Ovary (tissue), 9 donors: Measurements from ENCODE around the gene CYP2S1. TPM values are rescaled to one million over a fixed set of nuclear protein-coding genes. Genes with fewer than 3 reads are reported as not detected.
A peak's percentile ranks its signal among the peaks of the same experiment; 100 is the strongest.
"Not testable (repeated sequence)": the region's sequence is repeated elsewhere in the genome, so short reads cannot be mapped to it uniquely, and the experiment has no call there.

Experiments
- DNase-seq, 5 donors: peaks; one replicate each; pipeline ENCODE4 v3.0.0-alpha.2; 2019 to 2020
- H3K27ac ChIP-seq, 2 donors: fragments of 200-600 bp; one replicate each; pipeline versions ENCODE4 v1.5.1 to v1.8.0; 2019 to 2022
- H3K27me3 ChIP-seq: fragments of 200-600 bp; one replicate; pipeline ENCODE4 v1.8.0; 2022
- H3K36me3 ChIP-seq: fragments of 200-600 bp; sonication (generic); one replicate; pipeline ENCODE4 v1.5.1; 2019
- H3K4me1 ChIP-seq: one replicate; pipeline ENCODE4 v1.8.1; 2013; ENCODE audit warnings: mild to moderate bottlenecking, moderate library complexity; ENCODE audit not compliant: insufficient read depth
- H3K4me3 ChIP-seq: fragments of 200-600 bp; sonication (generic); one replicate; pipeline ENCODE4 v1.5.1; 2017
- H3K9me3 ChIP-seq, 2 donors: fragments of 200-600 bp in 1 of 2; sonication (generic) in 1 of 2; one replicate each; pipeline versions ENCODE4 v1.5.1 to v1.8.1; 2013 to 2019; ENCODE audit warnings: mild to moderate bottlenecking in 1 of 2, moderate library complexity in 1 of 2
- EP300 ChIP-seq: sonication (generic); formaldehyde crosslinking; IDR thresholded peaks from one replicate; pipeline ENCODE4 v1.6.1; 2017; ENCODE audit warnings: antibody characterized with exemption
- POLR2A ChIP-seq: fragments of 450-650 bp; IDR thresholded peaks from one replicate; pipeline ENCODE4 v1.6.1; 2017; ENCODE audit warnings: antibody characterized with exemption, mild to moderate bottlenecking, moderate library complexity
- WGBS, 3 donors: extraction: QIAGEN DNeasy Blood & Tissue Kit in 1 of 3; methylation state at CpG; one replicate each; pipeline versions ENCODE4 v1.1.5 to v1.1.7; 2013 to 2017; 5-methylcytosine and 5-hydroxymethylcytosine counted together
- intact Hi-C, 4 donors: fragments of 100-400 bp; cut with DNase I; formaldehyde crosslinking; loops; one replicate each; pipeline versions ENCODE4 v1.11.0 to v1.15.1; 2022 to 2023
- polyA plus RNA-seq, 2 donors: library from polyadenylated mRNA; stranded (reverse); fragments of 200-250 nt in 1 of 2; fragments of 350-450 nt in 1 of 2; fragmentation: Illumina TruSeq in 1 of 2; extraction: RNeasy Lipid Tissue Mini Kit (QIAGEN cat#74804) in 1 of 2; gene quantifications; one replicate each; pipeline ENCODE4 v1.2.3, GENCODE V29; 2013 to 2014
- total RNA-seq, 7 donors: library from RNA; depleted of rRNA in 2 of 7; stranded (reverse); fragments of >200 nt in 2 of 7; fragmentation: NEBNext Ultra II Directional in 3 of 7; extraction: Animal tissue kit (Norgen Biotek cat#: 25700) in 3 of 7; gene quantifications; one replicate each; pipeline versions ENCODE4 v1.1.0 to v1.2.4, GENCODE V29; 2016 to 2023
- TF ChIP-seq, protein P1 (sequence below), 3 donors: fragments of 450-650 bp in 2 of 3; fragments of 200-600 bp in 1 of 3; IDR thresholded peaks; one replicate each; pipeline versions ENCODE4 v1.5.1 to v1.8.0; 2016 to 2022; ENCODE audit warnings: antibody characterized with exemption in 3 of 3, mild to moderate bottlenecking in 1 of 3
- donor health status: DM: no; HTN: no; CAD: no; lungs with moderate emphysema.
- donor health status: DM: no; HTN: no; CAD: no.
- donor health status: Bipolar disorder and iron deficiency.
- donor health status: DM: yes; HTN: yes; CAD: no.
- donor health status: DM: no; HTN: no; CAD: no.
- donor health status: DM: yes; HTN: yes; CAD: no.

CYP2S1 gene
- total and polyA plus RNA-seq, 9 donors = 0.15 to 6.9 (median 1.1) TPM

DNA sequence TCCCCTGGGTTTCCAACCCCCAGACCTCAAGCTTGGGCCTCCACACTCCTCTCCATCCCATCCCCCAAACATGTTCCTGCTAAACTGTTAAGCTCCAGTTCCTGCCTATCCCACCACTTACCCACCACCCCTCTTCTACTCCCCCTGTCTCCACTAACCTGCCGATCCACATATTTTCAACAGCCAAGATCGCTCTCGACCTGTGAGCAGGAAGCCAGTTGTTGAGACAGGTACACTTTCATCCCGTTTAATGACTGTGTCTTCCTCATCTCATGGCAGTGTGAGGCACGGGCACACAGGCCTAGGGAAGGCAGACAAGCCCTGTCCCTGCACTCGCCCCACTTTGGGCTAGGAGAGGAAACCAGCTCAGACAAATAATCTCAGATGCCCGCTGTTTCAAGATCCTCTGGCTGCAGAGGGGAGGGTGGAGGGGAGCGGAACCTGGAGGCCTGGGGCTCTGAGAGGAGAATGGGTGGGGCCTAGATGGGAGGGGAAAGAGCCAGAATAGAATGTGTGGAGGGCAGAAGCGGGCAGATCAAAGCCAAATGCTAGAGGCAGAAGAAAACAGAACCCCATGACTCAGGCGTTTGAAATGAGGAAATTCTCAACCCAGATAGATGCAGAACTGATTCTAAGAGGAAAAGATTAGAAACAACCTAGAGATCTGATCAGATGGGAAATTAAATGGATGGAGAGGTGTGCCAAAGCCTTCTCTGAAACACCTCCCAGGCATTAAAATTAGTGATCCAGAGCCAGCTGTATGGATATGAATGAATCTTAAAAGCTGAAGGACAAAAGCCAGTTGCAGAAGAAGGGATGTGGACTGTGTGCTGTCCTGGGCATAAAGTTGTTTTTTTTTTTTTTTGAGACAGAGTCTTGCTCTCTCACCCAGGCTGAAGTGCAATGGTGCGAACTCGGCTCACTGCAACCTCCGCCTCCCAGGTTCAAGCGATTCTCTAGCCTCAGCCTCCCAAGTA is 16.9 kb upstream of the CYP2S1 start:
- H3K4me1 ChIP-seq = no peaks in the 10 kb centered on the region
- no peaks in the 10 kb centered on the region for H3K27me3 ChIP-seq
- DNase-seq = peak in 2 of 5 donors; percentile 38 to 54
- TF ChIP-seq EP300 = no peak
- TF ChIP-seq POLR2A = no peak
- TF ChIP-seq, protein P1, sequence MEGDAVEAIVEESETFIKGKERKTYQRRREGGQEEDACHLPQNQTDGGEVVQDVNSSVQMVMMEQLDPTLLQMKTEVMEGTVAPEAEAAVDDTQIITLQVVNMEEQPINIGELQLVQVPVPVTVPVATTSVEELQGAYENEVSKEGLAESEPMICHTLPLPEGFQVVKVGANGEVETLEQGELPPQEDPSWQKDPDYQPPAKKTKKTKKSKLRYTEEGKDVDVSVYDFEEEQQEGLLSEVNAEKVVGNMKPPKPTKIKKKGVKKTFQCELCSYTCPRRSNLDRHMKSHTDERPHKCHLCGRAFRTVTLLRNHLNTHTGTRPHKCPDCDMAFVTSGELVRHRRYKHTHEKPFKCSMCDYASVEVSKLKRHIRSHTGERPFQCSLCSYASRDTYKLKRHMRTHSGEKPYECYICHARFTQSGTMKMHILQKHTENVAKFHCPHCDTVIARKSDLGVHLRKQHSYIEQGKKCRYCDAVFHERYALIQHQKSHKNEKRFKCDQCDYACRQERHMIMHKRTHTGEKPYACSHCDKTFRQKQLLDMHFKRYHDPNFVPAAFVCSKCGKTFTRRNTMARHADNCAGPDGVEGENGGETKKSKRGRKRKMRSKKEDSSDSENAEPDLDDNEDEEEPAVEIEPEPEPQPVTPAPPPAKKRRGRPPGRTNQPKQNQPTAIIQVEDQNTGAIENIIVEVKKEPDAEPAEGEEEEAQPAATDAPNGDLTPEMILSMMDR (IDR thresholded peaks at IDR 0.05) = no peak
- H3K4me3 ChIP-seq = no peak overlapping the region
- 36 to 48% (median 43%) methylated on average over 14 of the region's 14 CpGs for WGBS, 3 donors
- no peaks in the 10 kb centered on the region for H3K36me3 ChIP-seq
- no peaks in the 10 kb centered on the region for H3K9me3 ChIP-seq
- no peak overlapping the region for H3K27ac ChIP-seq
- intact Hi-C loops = no loop called here

DNA sequence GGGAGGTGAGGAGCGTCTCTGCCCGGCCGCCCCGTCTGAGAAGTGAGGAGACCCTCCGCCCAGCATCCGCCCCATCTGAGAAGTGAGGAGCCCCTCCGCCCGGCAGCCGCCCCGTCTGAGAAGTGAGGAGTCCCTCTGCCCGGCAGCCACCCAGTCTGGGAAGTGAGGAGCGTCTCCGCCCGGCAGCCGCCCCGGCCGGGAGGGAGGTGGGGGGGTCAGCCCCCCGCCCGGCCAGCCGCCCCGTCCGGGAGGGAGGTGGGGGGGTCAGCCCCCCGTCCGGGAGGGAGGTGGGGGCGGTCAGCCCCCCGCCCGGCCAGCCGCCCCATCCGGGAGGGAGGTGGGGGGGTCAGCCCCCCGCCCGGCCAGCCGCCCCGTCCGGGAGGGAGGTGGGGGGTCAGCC is 12.8 kb upstream of the CYP2S1 start:
- H3K4me3 ChIP-seq, H3K27ac ChIP-seq, H3K36me3 ChIP-seq, intact Hi-C loops, H3K4me1 ChIP-seq, H3K9me3 ChIP-seq, H3K27me3 ChIP-seq, DNase-seq: not testable (repeated sequence)
- WGBS, 3 donors = 87 to 100% methylated on average over 4 to 29 of the region's 34 CpGs; no CpG with 5 or more reads in 1 of the 3 donors

DNA sequence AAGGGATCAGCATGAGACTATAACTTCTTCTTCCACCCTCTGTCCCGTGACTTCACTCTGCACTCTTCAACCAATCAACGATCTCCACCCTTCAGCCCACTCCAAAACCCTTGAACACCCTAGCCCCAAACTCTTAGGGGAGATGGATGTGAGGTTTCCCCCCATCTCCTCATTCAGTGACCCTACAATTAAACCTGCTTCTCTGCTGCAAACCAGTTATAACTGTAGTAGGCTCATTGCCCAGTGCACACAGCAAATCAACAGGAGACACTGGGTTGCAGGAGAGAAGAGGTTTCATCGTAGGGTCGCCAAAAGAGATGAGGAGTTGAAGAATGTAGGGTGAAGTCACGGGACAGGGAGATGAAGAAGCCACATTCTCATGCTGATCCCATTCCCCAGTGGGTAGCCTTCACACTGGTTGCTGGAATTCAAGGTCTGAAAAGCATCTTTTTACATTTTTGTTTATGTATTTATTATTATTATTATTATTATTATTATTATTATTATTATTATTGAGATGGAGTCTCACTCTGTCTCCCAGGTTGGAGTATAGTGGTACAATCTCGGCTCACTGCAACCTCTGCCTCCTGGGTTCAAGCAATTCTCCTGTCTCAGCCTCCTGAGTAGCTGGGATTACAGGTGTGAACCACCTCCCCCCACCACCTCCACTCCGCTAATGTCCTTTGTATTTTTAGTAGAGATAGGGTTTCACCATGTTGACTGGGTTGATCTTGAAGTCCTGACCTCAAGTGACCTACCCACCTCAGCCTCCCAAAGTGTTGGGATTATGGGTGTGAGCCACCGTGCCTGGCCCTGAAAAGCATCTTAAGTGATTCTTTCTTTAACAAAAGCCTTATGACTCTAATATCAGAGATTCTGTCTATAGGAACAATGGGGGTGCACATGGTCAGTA is 5.8 kb upstream of the CYP2S1 start:
- Histone ChIP-seq H3K9me3 (no peaks in the 10 kb centered on the region), H3K27ac (no peak overlapping the region), H3K36me3 (no peaks in the 10 kb centered on the region), H3K4me1 (no peaks in the 10 kb centered on the region), H3K4me3 (no peak overlapping the region), H3K27me3 (no peaks in the 10 kb centered on the region)
- DNase-seq = no peak
- TF ChIP-seq, protein P1 (IDR thresholded peaks at IDR 0.05) = no peak
- TF ChIP-seq POLR2A = no peak
- TF ChIP-seq EP300 = no peak
- intact Hi-C loops = no loop called here
- 75 to 83% (median 78%) methylated on average over 8 of the region's 8 CpGs for WGBS, 3 donors

DNA sequence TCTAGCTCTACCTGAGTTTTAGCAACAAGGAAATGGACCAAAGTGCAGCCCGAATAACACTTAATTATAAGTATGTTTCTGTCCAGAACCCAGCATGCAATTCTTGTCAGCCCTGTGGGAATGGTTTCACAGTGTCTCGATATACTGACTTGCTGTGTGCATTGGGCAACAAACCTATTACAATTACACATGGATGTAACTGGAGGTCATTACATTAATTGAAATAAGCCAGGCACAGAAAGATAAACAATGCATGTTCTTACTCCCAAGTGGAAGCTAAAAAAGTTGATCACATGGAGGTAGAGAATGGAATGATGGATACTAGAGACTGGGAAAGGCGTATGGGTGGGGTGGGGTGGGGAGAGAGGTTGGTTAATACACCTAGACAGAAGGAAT is 5.1 kb upstream of the CYP2S1 start:
- no peak for DNase-seq
- H3K36me3 ChIP-seq = no peaks in the 10 kb centered on the region
- no peak overlapping the region for H3K4me3 ChIP-seq
- H3K9me3 ChIP-seq = no peaks in the 10 kb centered on the region
- WGBS, 3 donors = 86 to 87% (median 86%) methylated on average over 3 of the region's 3 CpGs
- intact Hi-C loops = no loop called here
- no peaks in the 10 kb centered on the region for H3K27me3 ChIP-seq
- H3K4me1 ChIP-seq = no peaks in the 10 kb centered on the region
- TF ChIP-seq POLR2A (no peak), EP300 (no peak)
- TF ChIP-seq, protein P1 (IDR thresholded peaks at IDR 0.05) = no peak
- no peak overlapping the region for H3K27ac ChIP-seq
